GM04503 (cell line): ENCODE measurements around the gene MMP11.
A peak's percentile ranks its signal among the peaks of the same experiment; 100 is the strongest.
"Not testable (repeated sequence)": the region's sequence is repeated elsewhere in the genome, so short reads cannot be mapped to it uniquely, and the experiment has no call there.

Source experiments
- DNase-seq: peaks from one replicate; pipeline ENCODE4 v3.0.0-alpha.2; 2012; ENCODE audit warnings: low read depth

MMP11 gene

GRCh38 chr22:23772649-23773473 lies at the start of gene MMP11:
Gene MMP11, plus strand, starts transcription at chr22:23772849. Its CDS starts 22 bp downstream, at chr22:23772871.
- no peak for DNase-seq

- DNase-seq, result not testable (repeated sequence)
These were observed 44.5 kb upstream of the MMP11 start for GRCh38 chr22:23728108-23728507.

- DNase-seq, result no peak
These were observed 35.0 kb upstream of the MMP11 start for GRCh38 chr22:23737696-23738095.

GRCh38 chr22:23742505-23743264 lies 30.0 kb upstream of the MMP11 start:
- no peak for DNase-seq

GRCh38 chr22:23743303-23743705 lies 29.3 kb upstream of the MMP11 start:
- no peak for DNase-seq

- DNase-seq, result no peak
These were observed 28.6 kb upstream of the MMP11 start for GRCh38 chr22:23744001-23744400.

GRCh38 chr22:23744485-23744884 lies 28.2 kb upstream of the MMP11 start:
- DNase-seq, result no peak

GRCh38 chr22:23745791-23746190 lies 26.9 kb upstream of the MMP11 start:
- DNase-seq, result no peak

- DNase-seq, result no peak
These were observed 22.8 kb upstream of the MMP11 start for GRCh38 chr22:23749841-23750301.

- no peak for DNase-seq
These were observed 22.3 kb upstream of the MMP11 start for GRCh38 chr22:23750367-23750713.

GRCh38 chr22:23750714-23751440 lies 21.8 kb upstream of the MMP11 start, which contains the start of gene ZNF70:
Gene ZNF70, minus strand, starts transcription at chr22:23751112. Its CDS starts 5,972 bp downstream, at chr22:23745140.
- peak; percentile 12 for DNase-seq

GRCh38 chr22:23751441-23751996 lies 21.1 kb upstream of the MMP11 start:
- no peak for DNase-seq

- DNase-seq, result no peak
These were observed 20.5 kb upstream of the MMP11 start for GRCh38 chr22:23752090-23752691.

- DNase-seq, result no peak
These were observed 19.9 kb upstream of the MMP11 start for GRCh38 chr22:23752750-23753149.

- no peak for DNase-seq
These were observed 19.3 kb upstream of the MMP11 start for GRCh38 chr22:23753385-23753784.

GRCh38 chr22:23754220-23754919 lies 18.3 kb upstream of the MMP11 start, which contains the start of gene VPREB3:
Gene VPREB3, minus strand, starts transcription at chr22:23754425. Its CDS starts 62 bp downstream, at chr22:23754363.
- DNase-seq, result no peak

GRCh38 chr22:23754980-23755636 lies 17.5 kb upstream of the MMP11 start:
- DNase-seq, result no peak

- no peak for DNase-seq
These were observed 16.9 kb upstream of the MMP11 start for GRCh38 chr22:23755711-23756110.

- DNase-seq, result no peak
These were observed 15.8 kb upstream of the MMP11 start for GRCh38 chr22:23756891-23757290.

- no peak for DNase-seq
These were observed 13.1 kb upstream of the MMP11 start for GRCh38 chr22:23759566-23759965.
